ENCODE measurements around the gene LOC101059915.
"Not testable (repeated sequence)": the region's sequence is repeated elsewhere in the genome, so short reads cannot be mapped to it uniquely, and the experiment has no call there.

The LOC101059915 gene

DNA sequence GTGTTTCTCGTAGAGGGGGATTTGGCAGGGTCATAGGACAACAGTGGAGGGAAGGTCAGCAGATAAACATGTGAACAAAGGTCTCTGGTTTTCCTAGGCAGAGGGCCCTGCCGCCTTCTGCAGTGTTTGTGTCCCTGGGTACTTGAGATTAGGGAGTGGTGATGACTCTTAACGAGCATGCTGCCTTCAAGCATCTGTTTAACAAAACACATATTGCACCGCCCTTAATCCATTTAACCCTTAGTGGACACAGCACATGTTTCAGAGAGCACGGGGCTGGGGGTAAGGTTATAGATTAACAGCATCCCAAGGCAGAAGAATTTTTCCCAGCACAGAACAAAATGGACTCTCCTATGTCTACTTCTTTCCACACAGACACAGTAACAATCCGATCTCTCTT lies 22.9 kb upstream of the LOC101059915 start:
- DNase-seq, result not testable (repeated sequence)

DNA sequence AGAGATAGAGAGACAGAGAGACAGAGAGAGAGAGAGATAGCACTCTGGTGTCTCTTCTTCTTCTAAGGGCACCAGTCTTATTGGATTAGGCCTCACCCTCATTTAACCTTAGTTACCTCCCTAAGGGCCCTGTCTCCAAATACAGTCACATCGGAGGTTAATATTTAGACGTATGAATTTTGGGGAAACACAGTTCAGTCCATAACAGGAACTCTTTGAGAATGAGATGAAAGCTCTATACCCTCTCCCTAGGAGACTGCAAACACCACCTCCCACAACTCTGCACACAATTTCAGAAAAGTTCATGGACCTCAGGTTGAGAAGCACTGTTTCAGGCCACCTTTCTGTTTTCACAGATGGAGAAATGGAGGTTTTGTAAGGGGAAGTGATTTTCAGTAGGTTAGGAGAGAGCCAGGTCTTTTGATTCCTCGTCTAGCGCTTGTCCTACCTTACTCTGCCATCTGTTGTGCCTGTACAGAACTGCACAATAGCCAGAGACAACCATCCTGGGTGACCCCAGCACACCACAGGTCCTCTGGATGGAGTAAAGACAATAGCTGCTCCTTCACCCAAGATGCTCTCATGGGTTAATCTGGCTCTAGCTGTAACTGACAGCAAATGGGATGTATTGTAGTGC lies 16.9 kb upstream of the LOC101059915 start:
- DNase-seq, result peak; percentile 44

GRCh38 chrX:71652405-71652804 lies 14.9 kb upstream of the LOC101059915 start:
- peak; percentile 52 to 64 for DNase-seq

DNA sequence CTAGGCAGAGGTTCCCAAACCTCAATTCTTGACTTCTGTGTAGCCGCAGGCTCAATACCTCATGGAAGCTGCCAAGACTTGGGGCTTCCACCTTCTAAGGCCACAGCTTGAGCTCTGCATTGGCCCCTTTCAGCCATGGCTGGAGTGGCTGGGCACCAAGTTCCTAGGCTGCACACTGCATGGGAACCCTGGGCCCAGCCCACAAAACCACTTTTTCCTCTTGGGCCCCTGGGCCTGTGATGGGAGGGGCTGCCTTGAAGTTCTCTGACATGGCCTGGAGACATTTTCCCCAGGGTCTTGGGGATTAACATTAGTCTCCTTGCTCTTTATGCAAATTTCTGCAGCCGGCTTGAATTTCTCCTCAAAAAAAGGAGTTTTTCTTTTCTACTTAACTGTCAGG lies 14.0 kb upstream of the LOC101059915 start:
- no peak for DNase-seq

GRCh38 chrX:71657267-71657666 lies 10.1 kb upstream of the LOC101059915 start:
- no peak for DNase-seq

- no peak for DNase-seq
These were observed 8.0 kb upstream of the LOC101059915 start for GRCh38 chrX:71659342-71659741.

- DNase-seq, result no peak
These were observed 7.4 kb upstream of the LOC101059915 start for GRCh38 chrX:71659959-71660358.

GRCh38 chrX:71660562-71661416 lies 6.6 kb upstream of the LOC101059915 start:
- DNase-seq, result no peak

DNA sequence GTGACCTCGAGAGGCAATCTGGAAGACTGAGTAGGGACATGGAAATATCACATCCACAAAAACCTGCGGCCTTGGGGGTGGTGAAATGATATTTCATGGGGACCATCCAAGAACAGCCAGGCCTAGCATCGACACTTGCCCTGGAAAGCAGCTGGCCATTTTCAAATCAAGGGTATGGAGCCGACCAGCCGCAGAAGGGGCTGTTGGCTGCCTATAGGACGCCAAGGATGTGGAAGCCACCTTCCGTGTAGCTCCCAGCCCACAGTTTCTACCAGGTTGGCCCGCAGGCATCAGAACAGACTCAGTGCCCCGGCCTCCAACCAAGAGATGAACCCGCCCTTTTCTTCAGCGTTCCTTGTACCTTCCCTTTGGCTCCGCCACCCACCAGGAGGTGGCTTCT lies 5.4 kb upstream of the LOC101059915 start:
- no peak for DNase-seq

- peak; percentile 23 to 25 for DNase-seq
These were observed 4.7 kb upstream of the LOC101059915 start for GRCh38 chrX:71662654-71663053.

DNA sequence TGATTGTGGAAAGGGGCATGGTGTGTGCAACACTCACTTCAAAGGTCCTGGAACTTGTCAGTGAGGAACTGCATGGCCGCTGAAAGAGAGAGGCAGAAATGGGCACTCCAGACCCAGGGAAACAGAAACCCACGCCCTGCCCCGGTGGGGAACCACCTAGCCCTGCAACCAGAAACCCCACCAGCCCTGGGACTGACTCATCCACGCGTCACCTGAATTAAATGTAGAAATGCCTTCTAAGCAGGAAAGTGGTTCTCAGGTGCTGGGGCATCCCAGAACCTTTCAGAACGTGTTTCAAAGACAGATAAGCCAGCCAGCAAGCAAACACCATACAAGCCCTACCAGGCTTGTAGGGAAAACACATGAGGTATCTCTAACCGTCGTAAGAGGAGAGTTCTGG lies 4.1 kb upstream of the LOC101059915 start:
- not testable (repeated sequence) for DNase-seq

GRCh38 chrX:71664202-71664601 lies 3.1 kb upstream of the LOC101059915 start:
- peak; percentile 36 to 37 for DNase-seq

DNA sequence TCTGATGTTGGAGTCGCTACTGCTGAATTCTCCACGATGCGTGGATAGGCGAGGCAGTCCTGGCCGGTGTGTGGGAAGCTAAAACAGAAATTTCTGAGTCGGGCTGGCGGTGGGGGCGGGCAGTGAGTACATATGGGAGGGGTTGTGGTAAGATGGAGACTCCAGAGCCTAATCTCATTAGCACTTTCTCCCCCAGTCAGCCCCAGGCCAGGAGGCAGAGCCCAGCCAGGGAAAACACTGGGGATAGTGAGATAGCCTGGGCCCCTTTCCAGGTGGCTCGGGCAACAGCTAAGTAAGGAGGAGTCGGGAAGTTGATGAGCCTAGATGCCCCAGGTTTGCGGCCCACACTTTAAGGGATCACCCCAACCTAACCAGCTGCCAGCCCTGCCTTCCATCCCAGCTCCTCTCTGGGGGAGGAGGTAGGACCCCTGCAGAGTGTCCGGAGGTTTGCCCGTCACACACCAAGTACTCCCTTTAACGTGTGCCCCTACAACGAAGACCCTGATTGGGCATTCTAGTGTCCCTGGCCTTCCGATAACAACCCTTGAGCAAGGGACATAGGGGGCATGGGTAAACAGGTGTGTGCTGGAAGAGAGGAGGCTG lies 2.4 kb upstream of the LOC101059915 start:
- no peak for DNase-seq

DNA sequence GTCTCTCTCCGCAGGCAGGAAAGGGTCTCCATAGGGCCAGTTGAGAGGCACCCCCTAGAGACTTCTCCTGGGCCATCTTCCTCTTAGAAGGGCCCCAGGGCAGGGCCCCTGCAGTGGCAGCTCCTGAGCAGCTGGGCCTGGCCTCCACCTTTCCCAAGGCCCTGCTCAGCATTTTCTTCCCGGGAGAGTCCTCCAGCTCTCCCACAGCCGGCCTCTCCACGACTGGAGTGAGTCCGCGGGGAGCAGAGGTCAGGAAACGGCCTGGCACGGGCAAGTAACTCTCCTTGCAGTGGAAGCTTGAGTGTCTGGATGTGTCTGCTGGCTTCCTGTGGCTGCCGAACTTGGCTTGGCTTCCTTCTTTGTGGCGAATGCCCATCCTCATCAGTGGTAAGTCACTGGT lies 1.6 kb upstream of the LOC101059915 start:
- DNase-seq, result no peak

- no peak for DNase-seq
These were observed 814 bp upstream of the LOC101059915 start for GRCh38 chrX:71666240-71667223.

- no peak for DNase-seq
These were observed 876 bp downstream of the LOC101059915 start for GRCh38 chrX:71668248-71668595.

DNA sequence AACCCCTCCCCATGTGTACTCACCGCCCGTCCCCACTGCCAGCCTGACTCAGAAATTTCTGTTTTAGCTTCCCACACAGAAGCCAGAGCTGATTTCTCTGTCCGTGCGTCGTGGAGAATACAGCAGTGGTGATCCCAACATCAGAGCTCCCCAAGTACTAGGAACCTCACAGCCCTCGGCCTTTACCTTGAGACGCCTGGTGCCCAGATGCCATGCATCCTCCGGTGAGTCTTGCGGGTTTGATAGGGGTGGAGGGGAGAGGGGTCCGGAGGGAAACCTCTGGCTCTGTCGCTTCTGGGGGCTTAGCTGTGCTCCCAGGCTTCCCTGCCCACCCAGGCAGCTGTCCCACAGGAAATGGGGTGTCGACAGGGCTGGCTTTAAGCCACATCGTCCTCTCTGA lies 2.1 kb downstream of the LOC101059915 start:
- no peak for DNase-seq

DNA sequence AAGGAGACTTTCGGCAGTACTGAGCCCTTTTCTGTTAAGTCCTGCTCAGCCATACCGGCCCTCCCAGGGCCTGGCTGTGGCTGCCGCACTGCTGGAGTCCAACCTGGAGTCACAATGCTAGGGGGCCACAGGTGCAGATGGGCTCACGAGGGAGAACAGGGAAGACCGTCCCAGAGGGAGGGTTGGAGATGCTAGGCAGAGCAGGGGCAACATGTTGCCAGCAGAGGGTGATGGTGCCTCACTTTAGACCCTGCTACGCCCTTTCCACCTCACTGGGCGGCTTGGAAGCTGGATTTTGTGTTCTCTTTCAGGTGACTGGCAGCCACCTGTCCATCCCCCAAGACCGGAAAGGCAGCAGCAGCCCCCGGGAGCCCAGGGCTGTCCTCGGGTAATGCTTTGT lies 2.6 kb downstream of the LOC101059915 start:
- peak in 1 of 2 experiments; percentile 14 for DNase-seq

DNA sequence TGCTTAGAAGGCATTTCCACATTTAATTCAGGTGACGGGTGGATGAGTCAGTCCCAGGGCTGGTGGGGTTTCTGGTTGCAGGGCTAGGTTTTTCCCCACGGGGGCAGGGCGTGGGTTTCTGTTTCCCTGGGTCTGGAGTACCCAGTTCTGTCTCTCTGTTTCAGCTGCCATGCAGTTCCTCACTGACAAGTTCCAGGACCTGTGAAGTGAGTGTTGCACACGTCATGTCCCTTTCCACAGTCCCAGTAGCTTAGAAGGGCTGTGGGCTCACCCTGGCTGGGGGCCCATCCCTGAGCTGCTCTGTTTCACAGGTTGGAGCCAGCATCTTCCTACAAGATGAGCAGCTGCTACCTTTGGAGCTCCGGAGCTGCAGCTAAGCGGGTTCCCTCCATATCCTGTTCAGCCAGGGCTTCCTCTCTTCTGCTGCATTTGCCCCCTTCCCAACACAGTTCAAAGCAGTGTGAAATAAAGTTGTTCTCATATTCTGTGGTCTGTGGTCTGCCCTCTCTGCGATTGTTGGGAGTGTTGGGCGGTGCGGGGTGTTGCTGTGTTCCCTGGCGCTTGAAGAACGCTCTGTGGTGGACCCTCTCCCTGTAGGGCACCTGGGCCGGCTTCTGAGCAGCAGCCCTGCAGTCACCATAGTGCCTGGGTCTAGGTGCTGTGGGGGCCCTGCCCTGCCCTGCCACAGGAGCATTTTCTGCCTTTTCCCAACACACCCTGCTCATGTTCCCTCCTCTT lies 3.9 kb downstream of the LOC101059915 start:
- no peak for DNase-seq

- DNase-seq, result no peak
These were observed 4.6 kb downstream of the LOC101059915 start for GRCh38 chrX:71671938-71672337.

- DNase-seq, result not testable (repeated sequence)
These were observed 8.3 kb downstream of the LOC101059915 start for GRCh38 chrX:71675636-71676035.

Data from Kasumi-1 (cell line).